Activated naive CD8-positive, alpha-beta T cell treated with anti-CD3 and anti-CD28 coated beads, Interleukin-2, amount 10 ng/mL, durations not matched to agents 7 days and 5 days (primary cell): ENCODE data around the gene USP31. TPM values are rescaled to one million over a fixed set of nuclear protein-coding genes. Genes with fewer than 3 reads are reported as not detected.
"Not testable (repeated sequence)": the region's sequence is repeated elsewhere in the genome, so short reads cannot be mapped to it uniquely, and the experiment has no call there.

Experiments
- ATAC-seq: fragments of 150-1000 bp; cut with Tn5 transposase; one replicate; pipeline ENCODE4 v1.10.0; 2021; ENCODE audit warnings: low read depth, moderate library complexity
- POLR2A ChIA-PET: fragments of 350-600 bp; sonication (Branson Sonifier 250); formaldehyde crosslinking; loops from one replicate; lab custom pipeline; 2021; ENCODE audit warnings: antibody characterized with exemption; lab: Charles Lee
- DNase-seq: peaks from one replicate; pipeline ENCODE4 v3.0.0; 2021
- H3K27ac Mint-ChIP-seq: one replicate; pipeline ENCODE4 v1.8.0; 2022; ENCODE audit warnings: mild to moderate bottlenecking, mixed read lengths
- H3K27me3 Mint-ChIP-seq: one replicate; pipeline ENCODE4 v1.8.0; 2022; ENCODE audit warnings: mild to moderate bottlenecking, moderate library complexity, mixed read lengths
- H3K36me3 Mint-ChIP-seq: one replicate; pipeline ENCODE4 v1.8.0; 2021; ENCODE audit warnings: mild to moderate bottlenecking, mixed read lengths
- H3K4me1 Mint-ChIP-seq: one replicate; pipeline ENCODE4 v1.8.0; 2021; ENCODE audit warnings: mixed read lengths
- H3K4me3 Mint-ChIP-seq: one replicate; pipeline ENCODE4 v1.8.0; 2022; ENCODE audit warnings: mild to moderate bottlenecking, moderate library complexity, mixed read lengths
- H3K9me3 Mint-ChIP-seq: one replicate; pipeline ENCODE4 v1.8.0; 2021; ENCODE audit warnings: mixed read lengths
- total RNA-seq, 2 experiments: library from RNA; stranded (reverse); gene quantifications; one replicate each; pipeline ENCODE4 v1.2.3, GENCODE V29; 2021

USP31 gene
- total RNA-seq, 2 experiments from 2014 or later = 5.7 to 6.0 TPM

GRCh38 chr16:23114131-23114904 lies 34.9 kb downstream of the USP31 start:
- POLR2A ChIA-PET = no interaction called here
- Mint-ChIP-seq H3K4me1 (peaks cover 2% of the 10 kb centered on the region), H3K4me3 (no peak overlapping the region), H3K27me3 (no peaks in the 10 kb centered on the region), H3K36me3 (no peaks in the 10 kb centered on the region), H3K27ac (no peak overlapping the region), H3K9me3 (no peaks in the 10 kb centered on the region)
- no peak for ATAC-seq
- DNase-seq = no peak

- H3K4me1 Mint-ChIP-seq = peaks cover 2% of the 10 kb centered on the region
- H3K36me3 Mint-ChIP-seq = no peaks in the 10 kb centered on the region
- no peak overlapping the region for H3K4me3 Mint-ChIP-seq
- H3K27me3 Mint-ChIP-seq = no peaks in the 10 kb centered on the region
- DNase-seq = no peak
- POLR2A ChIA-PET = no interaction called here
- no peak overlapping the region for H3K27ac Mint-ChIP-seq
- H3K9me3 Mint-ChIP-seq = no peaks in the 10 kb centered on the region
- ATAC-seq = no peak
Observed at GRCh38 chr16:23113185-23113584, 36.1 kb downstream of the USP31 start.

- no peak for ATAC-seq
- peaks cover 2% of the 10 kb centered on the region for H3K4me1 Mint-ChIP-seq
- no peak for DNase-seq
- POLR2A ChIA-PET = no interaction called here
- H3K27ac Mint-ChIP-seq = no peak overlapping the region
- no peak overlapping the region for H3K4me3 Mint-ChIP-seq
- H3K27me3 Mint-ChIP-seq = no peaks in the 10 kb centered on the region
- H3K36me3 Mint-ChIP-seq = peaks cover 5% of the 10 kb centered on the region
- H3K9me3 Mint-ChIP-seq = no peaks in the 10 kb centered on the region
Observed at GRCh38 chr16:23110257-23110899, 38.9 kb downstream of the USP31 start.

- ATAC-seq (no peak), DNase-seq (no peak)
- POLR2A ChIA-PET = no interaction called here
- Mint-ChIP-seq H3K4me3 (no peak overlapping the region), H3K36me3 (peaks cover 7% of the 10 kb centered on the region), H3K27ac (no peak overlapping the region), H3K4me1 (peaks cover 2% of the 10 kb centered on the region), H3K27me3 (no peaks in the 10 kb centered on the region), H3K9me3 (no peaks in the 10 kb centered on the region)
Observed at GRCh38 chr16:23107936-23108335, 41.3 kb downstream of the USP31 start.

DNA sequence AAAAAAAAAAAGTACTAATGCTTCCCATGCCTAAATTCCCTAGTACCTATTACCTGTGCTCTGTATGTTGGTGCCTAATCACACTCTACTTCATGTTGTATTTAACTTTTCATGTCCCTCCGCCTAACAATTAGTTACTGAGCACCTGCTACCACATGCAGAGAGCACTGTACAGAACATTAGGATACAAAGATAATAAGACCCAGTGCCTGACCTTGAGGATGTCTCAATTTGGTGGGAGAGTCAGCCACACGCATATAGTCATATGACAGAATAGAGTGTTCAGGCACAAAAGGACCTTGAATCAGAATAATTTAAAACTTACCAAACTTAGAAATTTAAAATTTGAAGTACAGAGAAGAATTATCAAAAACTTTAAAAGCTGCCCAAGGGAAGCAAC lies 42.1 kb downstream of the USP31 start:
- no peak overlapping the region for H3K27ac Mint-ChIP-seq
- POLR2A ChIA-PET = no interaction called here
- no peaks in the 10 kb centered on the region for H3K9me3 Mint-ChIP-seq
- H3K36me3 Mint-ChIP-seq = peaks cover 7% of the 10 kb centered on the region
- H3K4me3 Mint-ChIP-seq = no peak overlapping the region
- ATAC-seq (no peak), DNase-seq (no peak)
- H3K27me3 Mint-ChIP-seq = no peaks in the 10 kb centered on the region
- H3K4me1 Mint-ChIP-seq = peaks cover 2% of the 10 kb centered on the region

DNA sequence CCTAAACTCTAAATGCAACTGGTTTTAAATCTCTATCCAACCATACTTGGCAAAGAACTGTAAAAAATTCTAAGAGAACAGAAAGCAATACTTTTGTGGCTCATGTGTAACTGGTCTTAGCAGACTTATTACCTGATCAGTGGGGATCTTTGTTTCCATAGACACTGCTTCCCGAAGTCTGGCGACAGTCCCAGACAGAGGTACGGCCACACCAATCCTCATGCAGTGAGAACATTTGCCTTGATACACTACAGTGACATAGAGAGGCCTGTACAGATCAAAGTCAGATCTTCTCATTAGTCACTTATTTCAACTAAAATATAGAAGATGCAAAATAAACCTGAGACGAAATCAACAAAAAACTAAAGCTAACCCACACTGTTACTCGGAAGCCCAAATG lies 43.9 kb downstream of the USP31 start:
- H3K4me3 Mint-ChIP-seq = no peak overlapping the region
- H3K36me3 Mint-ChIP-seq = peaks cover 17% of the 10 kb centered on the region
- POLR2A ChIA-PET = no interaction called here

GRCh38 chr16:23104032-23104955 lies 45.0 kb downstream of the USP31 start:
- POLR2A ChIA-PET = no interaction called here
- no peaks in the 10 kb centered on the region for H3K27me3 Mint-ChIP-seq

More for the DNA sequence above, 43.9 kb downstream of the USP31 start:
- ATAC-seq (no peak), DNase-seq (no peak)
- Mint-ChIP-seq H3K4me1 (no peaks in the 10 kb centered on the region), H3K9me3 (no peaks in the 10 kb centered on the region), H3K27me3 (no peaks in the 10 kb centered on the region), H3K27ac (no peak overlapping the region)

GRCh38 chr16:23103603-23104002 lies 45.6 kb downstream of the USP31 start:
- no peak overlapping the region for H3K4me3 Mint-ChIP-seq
- no peaks in the 10 kb centered on the region for H3K27me3 Mint-ChIP-seq
- DNase-seq (no peak), ATAC-seq (no peak)
- peaks cover 28% of the 10 kb centered on the region for H3K36me3 Mint-ChIP-seq
- H3K4me1 Mint-ChIP-seq = no peaks in the 10 kb centered on the region
- POLR2A ChIA-PET = no interaction called here
- no peaks in the 10 kb centered on the region for H3K9me3 Mint-ChIP-seq
- H3K27ac Mint-ChIP-seq = no peak overlapping the region

More at GRCh38 chr16:23104032-23104955, 45.0 kb downstream of the USP31 start:
- no peak overlapping the region for H3K27ac Mint-ChIP-seq
- ATAC-seq (no peak), DNase-seq (no peak)
- peaks cover 23% of the 10 kb centered on the region for H3K36me3 Mint-ChIP-seq
- no peaks in the 10 kb centered on the region for H3K4me1 Mint-ChIP-seq
- H3K9me3 Mint-ChIP-seq = no peaks in the 10 kb centered on the region
- no peak overlapping the region for H3K4me3 Mint-ChIP-seq

DNA sequence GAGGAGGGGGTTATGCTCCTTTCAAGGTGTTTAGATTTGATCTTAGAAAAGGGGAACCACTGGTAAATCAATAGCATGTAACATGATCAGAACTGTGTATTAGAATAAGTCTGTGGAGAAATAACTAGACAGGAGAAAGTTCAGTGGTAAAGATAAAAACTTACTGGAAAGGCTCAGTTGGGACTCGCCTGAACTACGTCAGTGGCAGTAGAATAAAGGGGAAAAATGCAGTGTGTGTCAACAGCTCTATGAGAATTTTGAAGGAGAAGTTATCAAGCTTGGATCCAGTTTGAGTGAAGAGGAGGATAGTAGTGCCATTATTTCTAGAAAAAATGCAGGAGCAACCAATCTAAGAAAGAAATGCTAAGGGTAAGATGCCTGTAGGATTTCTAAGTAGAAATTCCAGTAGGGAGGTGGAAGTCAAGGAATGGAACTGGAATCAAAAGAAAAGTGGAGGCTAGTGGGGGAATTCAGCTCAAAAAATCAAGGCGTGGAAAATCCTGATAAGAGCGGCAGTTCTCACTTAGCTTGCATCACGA lies 48.2 kb downstream of the USP31 start:
- Mint-ChIP-seq H3K9me3 (no peaks in the 10 kb centered on the region), H3K27ac (no peak overlapping the region), H3K27me3 (no peaks in the 10 kb centered on the region), H3K36me3 (peaks cover 30% of the 10 kb centered on the region), H3K4me1 (peaks cover 12% of the 10 kb centered on the region), H3K4me3 (no peak overlapping the region)
- ATAC-seq = no peak
- DNase-seq = no peak
- POLR2A ChIA-PET = no interaction called here

GRCh38 chr16:23096450-23096849 lies 52.8 kb downstream of the USP31 start:
- not testable (repeated sequence) for H3K9me3 Mint-ChIP-seq, DNase-seq, ATAC-seq, H3K27me3 Mint-ChIP-seq
- POLR2A ChIA-PET = interaction anchor here (1.3 kb wide), 1 partner anchor 53 kb away, joined by 4 read pairs; the partner anchor contains the start of gene USP31
- H3K27ac Mint-ChIP-seq = peak overlapping the region; percentile 86
- H3K4me3 Mint-ChIP-seq = peak overlapping the region; percentile 74
- peaks cover 34% of the 10 kb centered on the region for H3K36me3 Mint-ChIP-seq
- peaks cover 26% of the 10 kb centered on the region for H3K4me1 Mint-ChIP-seq

GRCh38 chr16:23094136-23094535 lies 55.1 kb downstream of the USP31 start:
- ATAC-seq, DNase-seq, H3K4me3 Mint-ChIP-seq, H3K27ac Mint-ChIP-seq, H3K27me3 Mint-ChIP-seq, POLR2A ChIA-PET, H3K9me3 Mint-ChIP-seq: not testable (repeated sequence)
- Mint-ChIP-seq H3K36me3 (peaks cover 24% of the 10 kb centered on the region), H3K4me1 (peaks cover 26% of the 10 kb centered on the region)

DNA sequence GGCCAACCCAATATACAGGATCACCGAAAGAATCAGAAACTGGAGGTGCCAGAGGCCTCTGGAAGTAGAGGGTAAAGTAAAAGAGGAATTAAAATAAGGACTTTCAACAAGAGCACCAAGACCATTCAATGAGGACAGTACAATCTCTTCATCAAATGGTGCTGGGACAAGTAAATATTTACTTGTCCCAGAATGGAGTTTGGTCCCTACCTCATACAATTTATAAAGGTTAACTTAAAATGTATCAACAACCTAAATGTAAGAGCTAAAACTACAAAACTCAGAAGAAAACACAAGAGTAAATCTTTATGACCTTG lies 56.5 kb downstream of the USP31 start:
- H3K4me1 Mint-ChIP-seq = peaks cover 26% of the 10 kb centered on the region
- H3K27ac Mint-ChIP-seq = no peak overlapping the region
- no peaks in the 10 kb centered on the region for H3K9me3 Mint-ChIP-seq
- peaks cover 13% of the 10 kb centered on the region for H3K36me3 Mint-ChIP-seq
- ATAC-seq = no peak
- no peak overlapping the region for H3K4me3 Mint-ChIP-seq
- POLR2A ChIA-PET = no interaction called here
- no peaks in the 10 kb centered on the region for H3K27me3 Mint-ChIP-seq
- no peak for DNase-seq

DNA sequence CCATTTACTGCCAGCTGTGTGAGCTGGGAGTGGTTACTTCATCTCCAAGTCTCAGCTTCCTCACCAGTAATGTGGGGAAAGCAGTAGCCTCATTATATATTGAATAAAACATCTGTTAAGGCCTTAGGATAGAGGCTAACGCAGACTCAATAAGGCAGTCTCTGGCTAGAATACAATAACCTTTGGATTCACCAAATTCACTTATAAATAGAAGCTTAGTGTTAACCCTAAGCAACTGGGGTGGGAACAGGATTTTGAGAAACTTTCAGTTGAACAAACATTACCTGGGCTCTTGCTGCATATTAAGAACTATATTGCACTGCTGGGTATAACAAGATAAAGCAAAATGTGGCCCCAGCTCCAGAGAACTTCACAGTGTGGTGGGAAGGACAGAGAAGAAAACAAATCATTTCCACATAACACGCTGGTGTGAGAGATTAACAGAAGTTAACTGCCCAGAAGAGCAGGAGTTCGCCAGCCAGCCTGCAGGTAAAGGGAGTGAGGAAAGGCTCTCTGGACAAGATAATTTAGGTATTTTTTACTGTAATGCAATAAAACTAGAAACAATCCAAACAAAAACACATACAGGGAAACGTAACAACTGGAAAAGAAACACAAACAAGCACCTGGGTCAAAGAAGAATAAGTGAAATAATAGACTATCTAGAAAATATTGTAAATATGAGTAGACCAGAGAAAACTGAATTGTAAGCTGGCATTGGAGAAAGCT lies 57.0 kb downstream of the USP31 start:
- ATAC-seq = no peak
- H3K9me3 Mint-ChIP-seq = no peaks in the 10 kb centered on the region
- no peak overlapping the region for H3K27ac Mint-ChIP-seq
- peaks cover 13% of the 10 kb centered on the region for H3K36me3 Mint-ChIP-seq
- DNase-seq = no peak
- H3K4me3 Mint-ChIP-seq = no peak overlapping the region
- POLR2A ChIA-PET = no interaction called here
- H3K4me1 Mint-ChIP-seq = peaks cover 26% of the 10 kb centered on the region
- no peaks in the 10 kb centered on the region for H3K27me3 Mint-ChIP-seq
